Stimulated activated CD8-positive, alpha-beta memory T cell treated with anti-CD3 and anti-CD28 coated beads, Interleukin-2, amount 100 ng/mL, for 1 hour (primary cell): ENCODE results near the gene F5.

Source experiments
- DNase-seq, 2 donors: peaks; one replicate each; pipeline ENCODE4 v3.0.0-alpha.2; 2020; ENCODE audit warnings: low read depth in 2 of 2

F5 gene

GRCh38 chr1:169588112-169588511, 1.8 kb upstream of the F5 start:
- no peak for DNase-seq

GRCh38 chr1:169586067-169586394, 250 bp downstream of the F5 start:
- DNase-seq, result no peak

GRCh38 chr1:169585181-169585580, 1.1 kb downstream of the F5 start:
- DNase-seq, result no peak

- DNase-seq, result no peak
Observed at GRCh38 chr1:169584483-169585144, 1.7 kb downstream of the F5 start.

GRCh38 chr1:169577981-169578738, 8.1 kb downstream of the F5 start:
- DNase-seq, result no peak

GRCh38 chr1:169576935-169577331, 9.3 kb downstream of the F5 start:
- no peak for DNase-seq

GRCh38 chr1:169576241-169576934, 9.9 kb downstream of the F5 start:
- DNase-seq, result no peak

- no peak for DNase-seq
Observed at GRCh38 chr1:169574336-169574735, 11.9 kb downstream of the F5 start.

GRCh38 chr1:169572187-169572586, 14.1 kb downstream of the F5 start:
- DNase-seq, result no peak

- DNase-seq, result no peak
Observed at GRCh38 chr1:169571450-169571849, 14.8 kb downstream of the F5 start.

- DNase-seq, result no peak
Observed at GRCh38 chr1:169570172-169570574, 16.1 kb downstream of the F5 start.

GRCh38 chr1:169568497-169568896, 17.8 kb downstream of the F5 start:
- DNase-seq, result no peak

- no peak for DNase-seq
Observed at GRCh38 chr1:169565335-169566271, 20.7 kb downstream of the F5 start.

GRCh38 chr1:169563650-169564049, 22.6 kb downstream of the F5 start:
- DNase-seq, result no peak

- no peak for DNase-seq
Observed at GRCh38 chr1:169563019-169563615, 23.2 kb downstream of the F5 start.

- DNase-seq, result no peak
Observed at GRCh38 chr1:169561692-169562091, 24.6 kb downstream of the F5 start.

GRCh38 chr1:169557131-169557530, 29.1 kb downstream of the F5 start:
- no peak for DNase-seq

- DNase-seq, result no peak
Observed at GRCh38 chr1:169550294-169550693, 36.0 kb downstream of the F5 start.

GRCh38 chr1:169548282-169548681, 38.0 kb downstream of the F5 start:
- no peak for DNase-seq

- peak; percentile 8 to 27 for DNase-seq
Observed at GRCh38 chr1:169546087-169546995, 39.9 kb downstream of the F5 start.
